ENCODE measurements around the gene COA5. TPM values are rescaled to one million over a fixed set of nuclear protein-coding genes. Genes with fewer than 3 reads are reported as not detected.

Gene COA5
- polyA plus RNA-seq (2013, experiment 1 of 2): 33.0 TPM
- polyA plus RNA-seq (2013, experiment 2 of 2): 36.8 TPM

GRCh38 chr2:98608116-98608961 is at the start of gene COA5, which contains the start of gene UNC50:
Gene COA5, minus strand, starts transcription at chr2:98608512. Its CDS starts 107 bp downstream, at chr2:98608405.
Gene UNC50, plus strand, starts transcription at chr2:98608589. Its CDS starts 1,171 bp downstream, at chr2:98609760.
- DNase-seq: peak; percentile 95
- Histone ChIP-seq H3K79me1 (replicated peaks; ENCODE audit: low read length, poor library complexity, severe bottlenecking) (peaks cover 32% of the 10 kb centered on the region), H2BK5ac (ENCODE audit: low read depth, low read length, poor library complexity, severe bottlenecking) (peak within 1 kb of the TSS; percentile 95), H3K18ac (ENCODE audit: low read depth in 1 of 2, low read length in 2 of 2) (peak within 1 kb of the TSS; percentile 99 to 100), H4K8ac (ENCODE audit: low read length) (peak within 1 kb of the TSS; percentile 100), H2BK120ac (ENCODE audit: low read depth, low read length) (peak within 1 kb of the TSS; percentile 85), H3K4ac (ENCODE audit: low read depth in 1 of 2, low read length in 2 of 2) (peak within 1 kb of the TSS; percentile 93 to 100), H3K27ac (ENCODE audit: low read length, poor library complexity, severe bottlenecking) (peak within 1 kb of the TSS; percentile 81), H3K4me2 (ENCODE audit: low read length, poor library complexity, severe bottlenecking) (peak within 1 kb of the TSS; percentile 73), H3K9ac (ENCODE audit: low read length) (peak within 1 kb of the TSS; percentile 100), H4K91ac (ENCODE audit: low read length) (peak within 1 kb of the TSS; percentile 98), H2BK15ac (ENCODE audit: low read depth, poor library complexity, severe bottlenecking) (peak within 1 kb of the TSS; percentile 98), H2AFZ (ENCODE audit: low read depth, low read length) (peak within 1 kb of the TSS; percentile 99), H3K23ac (ENCODE audit: low read length in 2 of 2) (peak within 1 kb of the TSS; percentile 37 to 100), H2BK12ac (ENCODE audit: low read length in 2 of 2) (peak within 1 kb of the TSS; percentile 42 to 67), H3K36me3 (ENCODE audit: control insufficient read depth in 1 of 2, insufficient read depth in 2 of 2, low read depth in 1 of 2, low read length in 2 of 2) (peaks cover 4 to 38% of the 10 kb centered on the region in 2 experiments), H3K27me3 (ENCODE audit: control insufficient read depth in 1 of 2, insufficient read depth in 1 of 2, low read length in 2 of 2) (no peaks in the 10 kb centered on the region), H3K14ac (ENCODE audit: low read length in 2 of 2) (peak within 1 kb of the TSS; percentile 11 to 99), H3K4me3 (ENCODE audit: insufficient read depth in 1 of 2, low read depth in 1 of 2, low read length in 2 of 2) (peak within 1 kb of the TSS; percentile 82 to 98), H3K4me1 (ENCODE audit: control insufficient read depth, insufficient read depth, low read depth, low read length) (peaks cover 16% of the 10 kb centered on the region), H3K9me3 (ENCODE audit: control insufficient read depth, low read length) (no peaks in the 10 kb centered on the region), H2AK5ac (ENCODE audit: low read length, severe bottlenecking) (peak within 1 kb of the TSS; percentile 41)
- WGBS: under 1% methylated on average over 64 of the region's 93 CpGs

GRCh38 chr2:98656800-98657199 is 48.5 kb upstream of the COA5 start:
- no peak overlapping the region for H3K4me3 ChIP-seq (ENCODE audit: insufficient read depth in 1 of 2, low read depth in 1 of 2, low read length in 2 of 2)
- H3K23ac ChIP-seq (ENCODE audit: low read length in 2 of 2): no peak overlapping the region
- no peak overlapping the region for H3K9ac ChIP-seq (ENCODE audit: low read length)
- H3K9me3 ChIP-seq (ENCODE audit: control insufficient read depth, low read length): peaks cover 14% of the 10 kb centered on the region
- no peak overlapping the region for H4K91ac ChIP-seq (ENCODE audit: low read length)
- no peaks in the 10 kb centered on the region for H3K4me1 ChIP-seq (ENCODE audit: control insufficient read depth, insufficient read depth, low read depth, low read length)
- no peak overlapping the region for H2BK12ac ChIP-seq (ENCODE audit: low read length in 2 of 2)
- no peak overlapping the region for H2BK15ac ChIP-seq (ENCODE audit: low read depth, poor library complexity, severe bottlenecking)
- no peak overlapping the region for H3K18ac ChIP-seq (ENCODE audit: low read depth in 1 of 2, low read length in 2 of 2)
- H3K36me3 ChIP-seq (ENCODE audit: control insufficient read depth in 1 of 2, insufficient read depth in 2 of 2, low read depth in 1 of 2, low read length in 2 of 2): no peaks in the 10 kb centered on the region
- H3K14ac ChIP-seq (ENCODE audit: low read length in 2 of 2): no peak overlapping the region
- H4K8ac ChIP-seq (ENCODE audit: low read length): no peak overlapping the region
- no peak overlapping the region for H2BK5ac ChIP-seq (ENCODE audit: low read depth, low read length, poor library complexity, severe bottlenecking)
- 88% methylated on average over 4 of the region's 4 CpGs for WGBS
- no peak for DNase-seq
- peak overlapping the region; percentile 14 for H2AFZ ChIP-seq (ENCODE audit: low read depth, low read length)
- H3K27me3 ChIP-seq (ENCODE audit: control insufficient read depth in 1 of 2, insufficient read depth in 1 of 2, low read length in 2 of 2): peaks cover 0 to 5% of the 10 kb centered on the region in 2 experiments
- H3K79me1 ChIP-seq (replicated peaks; ENCODE audit: low read length, poor library complexity, severe bottlenecking): no peaks in the 10 kb centered on the region
- H3K27ac ChIP-seq (ENCODE audit: low read length, poor library complexity, severe bottlenecking): no peak overlapping the region
- H3K4me2 ChIP-seq (ENCODE audit: low read length, poor library complexity, severe bottlenecking): no peak overlapping the region
- no peak overlapping the region for H2BK120ac ChIP-seq (ENCODE audit: low read depth, low read length)
- H2AK5ac ChIP-seq (ENCODE audit: low read length, severe bottlenecking): no peak overlapping the region
- no peak overlapping the region for H3K4ac ChIP-seq (ENCODE audit: low read depth in 1 of 2, low read length in 2 of 2)

GRCh38 chr2:98654699-98655495 is 46.6 kb upstream of the COA5 start:
- Histone ChIP-seq H4K91ac (ENCODE audit: low read length) (no peak overlapping the region), H3K14ac (ENCODE audit: low read length in 2 of 2) (no peak overlapping the region), H3K4me2 (ENCODE audit: low read length, poor library complexity, severe bottlenecking) (no peak overlapping the region), H3K36me3 (ENCODE audit: control insufficient read depth in 1 of 2, insufficient read depth in 2 of 2, low read depth in 1 of 2, low read length in 2 of 2) (no peaks in the 10 kb centered on the region), H3K4me1 (ENCODE audit: control insufficient read depth, insufficient read depth, low read depth, low read length) (no peaks in the 10 kb centered on the region), H4K8ac (ENCODE audit: low read length) (no peak overlapping the region), H2BK120ac (ENCODE audit: low read depth, low read length) (no peak overlapping the region), H3K23ac (ENCODE audit: low read length in 2 of 2) (no peak overlapping the region), H2BK5ac (ENCODE audit: low read depth, low read length, poor library complexity, severe bottlenecking) (no peak overlapping the region), H3K79me1 (replicated peaks; ENCODE audit: low read length, poor library complexity, severe bottlenecking) (no peaks in the 10 kb centered on the region), H3K18ac (ENCODE audit: low read depth in 1 of 2, low read length in 2 of 2) (no peak overlapping the region), H3K4me3 (ENCODE audit: insufficient read depth in 1 of 2, low read depth in 1 of 2, low read length in 2 of 2) (no peak overlapping the region), H3K27me3 (ENCODE audit: control insufficient read depth in 1 of 2, insufficient read depth in 1 of 2, low read length in 2 of 2) (peaks cover 0 to 5% of the 10 kb centered on the region in 2 experiments), H3K4ac (ENCODE audit: low read depth in 1 of 2, low read length in 2 of 2) (no peak overlapping the region), H2AFZ (ENCODE audit: low read depth, low read length) (no peak overlapping the region), H3K9me3 (ENCODE audit: control insufficient read depth, low read length) (no peaks in the 10 kb centered on the region), H3K9ac (ENCODE audit: low read length) (no peak overlapping the region), H3K27ac (ENCODE audit: low read length, poor library complexity, severe bottlenecking) (no peak overlapping the region), H2AK5ac (ENCODE audit: low read length, severe bottlenecking) (no peak overlapping the region), H2BK15ac (ENCODE audit: low read depth, poor library complexity, severe bottlenecking) (no peak overlapping the region), H2BK12ac (ENCODE audit: low read length in 2 of 2) (no peak overlapping the region)
- WGBS: 97% methylated on average over 1 of the region's 3 CpGs
- DNase-seq: no peak

GRCh38 chr2:98650998-98651397 is 42.7 kb upstream of the COA5 start:
- H2BK12ac ChIP-seq (ENCODE audit: low read length in 2 of 2): no peak overlapping the region
- no CpG with 5 or more reads among the region's 1 CpG for WGBS
- no peak overlapping the region for H3K18ac ChIP-seq (ENCODE audit: low read depth in 1 of 2, low read length in 2 of 2)
- H3K23ac ChIP-seq (ENCODE audit: low read length in 2 of 2): no peak overlapping the region
- no peaks in the 10 kb centered on the region for H3K79me1 ChIP-seq (replicated peaks; ENCODE audit: low read length, poor library complexity, severe bottlenecking)
- no peak overlapping the region for H3K14ac ChIP-seq (ENCODE audit: low read length in 2 of 2)
- no peak overlapping the region for H2BK15ac ChIP-seq (ENCODE audit: low read depth, poor library complexity, severe bottlenecking)
- H3K4me2 ChIP-seq (ENCODE audit: low read length, poor library complexity, severe bottlenecking): no peak overlapping the region
- no peaks in the 10 kb centered on the region for H3K36me3 ChIP-seq (ENCODE audit: control insufficient read depth in 1 of 2, insufficient read depth in 2 of 2, low read depth in 1 of 2, low read length in 2 of 2)
- no peak overlapping the region for H2AFZ ChIP-seq (ENCODE audit: low read depth, low read length)
- H2AK5ac ChIP-seq (ENCODE audit: low read length, severe bottlenecking): no peak overlapping the region
- no peak overlapping the region for H4K8ac ChIP-seq (ENCODE audit: low read length)
- DNase-seq: no peak
- no peak overlapping the region for H3K9ac ChIP-seq (ENCODE audit: low read length)
- no peaks in the 10 kb centered on the region for H3K9me3 ChIP-seq (ENCODE audit: control insufficient read depth, low read length)
- no peak overlapping the region for H2BK5ac ChIP-seq (ENCODE audit: low read depth, low read length, poor library complexity, severe bottlenecking)
- no peak overlapping the region for H3K27ac ChIP-seq (ENCODE audit: low read length, poor library complexity, severe bottlenecking)
- H3K4ac ChIP-seq (ENCODE audit: low read depth in 1 of 2, low read length in 2 of 2): no peak overlapping the region
- no peak overlapping the region for H4K91ac ChIP-seq (ENCODE audit: low read length)
- no peaks in the 10 kb centered on the region for H3K4me1 ChIP-seq (ENCODE audit: control insufficient read depth, insufficient read depth, low read depth, low read length)
- no peak overlapping the region for H2BK120ac ChIP-seq (ENCODE audit: low read depth, low read length)
- H3K27me3 ChIP-seq (ENCODE audit: control insufficient read depth in 1 of 2, insufficient read depth in 1 of 2, low read length in 2 of 2): peaks cover 0 to 4% of the 10 kb centered on the region in 2 experiments
- H3K4me3 ChIP-seq (ENCODE audit: insufficient read depth in 1 of 2, low read depth in 1 of 2, low read length in 2 of 2): no peak overlapping the region
